Neural progenitor cell (in vitro differentiated cells): Measurements from ENCODE around the gene CASK.

Experiments used
- CTCF ChIP-seq: fragments of 200-600 bp; sonication (generic); IDR thresholded peaks from 2 replicates; pipeline ENCODE4 v1.5.1; 2017; ENCODE audit warnings: antibody characterized with exemption, mild to moderate bottlenecking
- EZH2 ChIP-seq: fragments of 200-600 bp; sonication (generic); IDR thresholded peaks from 2 replicates; pipeline ENCODE4 v1.6.1; 2017; ENCODE audit warnings: antibody characterized with exemption, mild to moderate bottlenecking, moderate library complexity
- EZH2phosphoT487 ChIP-seq: fragments of 200-600 bp; sonication (generic); IDR thresholded peaks from 2 replicates; pipeline ENCODE4 v1.6.1; 2017; ENCODE audit warnings: antibody characterized with exemption

DNA sequence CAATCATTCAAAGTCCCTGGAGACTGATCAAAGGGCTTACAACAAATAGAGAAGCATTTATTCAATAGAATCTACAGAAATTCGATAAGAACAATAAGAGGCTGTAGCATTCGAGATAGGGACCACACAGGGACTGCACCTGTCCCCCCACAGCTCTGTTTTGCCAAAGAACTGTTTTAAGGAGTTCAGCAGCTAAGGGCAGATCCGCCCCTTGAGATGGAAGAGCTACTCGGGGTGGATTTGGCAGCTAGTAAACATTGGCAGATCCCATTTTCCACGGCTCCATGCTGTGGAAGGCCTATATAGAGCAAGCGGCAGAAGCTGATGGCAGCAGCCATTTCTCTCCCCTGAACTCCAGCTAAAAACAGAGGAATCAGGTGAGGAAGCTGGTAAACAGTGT lies 123.7 kb downstream of the CASK start:
- TF ChIP-seq CTCF: no peak
- TF ChIP-seq EZH2phosphoT487: no peak
- no peak for TF ChIP-seq EZH2
